Right renal cortex interstitium (tissue), 3 donors: ENCODE data around the gene MLIP. TPM values are rescaled to one million over a fixed set of nuclear protein-coding genes. Genes with fewer than 3 reads are reported as not detected.

Source experiments
- polyA plus RNA-seq, 3 donors: library from polyadenylated mRNA; unstranded; fragments of 120-200 nt; gene quantifications; one replicate each; pipeline ENCODE4 v1.2.1, GENCODE V29; 2013; ENCODE audit not compliant: insufficient read length in 3 of 3

Gene MLIP
- polyA plus RNA-seq, 3 donors, result 0.51 to 0.94 (median 0.62) TPM

Other genes starting within 250 kb of the MLIP start
- gene TINAG, start 197.0 kb downstream of the MLIP start, polyA plus RNA-seq, result 10 to 100 TPM; 27.7 to 41.1 (median 39.8) TPM